Upper lobe of right lung (tissue), 1 donor: Measurements from ENCODE around the gene IQSEC1. TPM values are rescaled to one million over a fixed set of nuclear protein-coding genes. Genes with fewer than 3 reads are reported as not detected.

ENCODE experiments used
- ATAC-seq: fragments of 200-7000 bp; cut with Tn5 transposase; one replicate; pipeline ENCODE4 v1.9.1; 2020; ENCODE audit warnings: mild to moderate bottlenecking, moderate library complexity
- DNase-seq: peaks from one replicate; pipeline ENCODE4 v3.0.0-alpha.2; 2020
- H3K27ac ChIP-seq: fragments of 200-600 bp; one replicate; pipeline ENCODE4 v1.8.0; 2022
- H3K27me3 ChIP-seq: fragments of 200-600 bp; one replicate; pipeline ENCODE4 v1.8.0; 2022; ENCODE audit warnings: mild to moderate bottlenecking
- H3K36me3 ChIP-seq: fragments of 200-600 bp; one replicate; pipeline ENCODE4 v1.8.0; 2022
- H3K4me1 ChIP-seq: fragments of 200-600 bp; one replicate; pipeline ENCODE4 v1.8.0; 2022
- H3K4me3 ChIP-seq: fragments of 200-600 bp; one replicate; pipeline ENCODE4 v1.8.0; 2022; ENCODE audit warnings: mild to moderate bottlenecking
- H3K9me3 ChIP-seq: fragments of 200-600 bp; one replicate; pipeline ENCODE4 v1.8.0; 2022
- CTCF ChIP-seq: fragments of 200-600 bp; IDR thresholded peaks from one replicate; pipeline ENCODE4 v1.8.0; 2022; ENCODE audit warnings: antibody characterized with exemption
- intact Hi-C: fragments of 100-400 bp; cut with DNase I; formaldehyde crosslinking; loops from one replicate; pipeline ENCODE4 v1.11.0; 2022
- total RNA-seq: library from RNA; stranded (reverse); fragmentation: NEBNext Ultra II Directional; extraction: Animal tissue kit (Norgen Biotek cat#: 25700); gene quantifications from one replicate; pipeline ENCODE4 v1.2.1, GENCODE V29; 2021
- donor health status: DM: no; HTN: yes; CAD: no; lungs with severe emphysema.

The IQSEC1 gene
- total RNA-seq, 1 donor from 2014 or later: 61.6 TPM

GRCh38 chr3:12981306-12982275 is 91.6 kb downstream of the IQSEC1 start:
- no peak for DNase-seq
- H3K36me3 ChIP-seq: no peaks in the 10 kb centered on the region
- TF ChIP-seq CTCF: no peak
- H3K27ac ChIP-seq: no peak overlapping the region
- intact Hi-C loops: loop anchor here (10.0 kb wide), 1 partner anchor 107 kb away; no protein-coding TSS in a partner anchor
- no peaks in the 10 kb centered on the region for H3K27me3 ChIP-seq
- H3K9me3 ChIP-seq: no peaks in the 10 kb centered on the region
- no peaks in the 10 kb centered on the region for H3K4me1 ChIP-seq
- H3K4me3 ChIP-seq: no peak overlapping the region
- no peak for ATAC-seq

DNA sequence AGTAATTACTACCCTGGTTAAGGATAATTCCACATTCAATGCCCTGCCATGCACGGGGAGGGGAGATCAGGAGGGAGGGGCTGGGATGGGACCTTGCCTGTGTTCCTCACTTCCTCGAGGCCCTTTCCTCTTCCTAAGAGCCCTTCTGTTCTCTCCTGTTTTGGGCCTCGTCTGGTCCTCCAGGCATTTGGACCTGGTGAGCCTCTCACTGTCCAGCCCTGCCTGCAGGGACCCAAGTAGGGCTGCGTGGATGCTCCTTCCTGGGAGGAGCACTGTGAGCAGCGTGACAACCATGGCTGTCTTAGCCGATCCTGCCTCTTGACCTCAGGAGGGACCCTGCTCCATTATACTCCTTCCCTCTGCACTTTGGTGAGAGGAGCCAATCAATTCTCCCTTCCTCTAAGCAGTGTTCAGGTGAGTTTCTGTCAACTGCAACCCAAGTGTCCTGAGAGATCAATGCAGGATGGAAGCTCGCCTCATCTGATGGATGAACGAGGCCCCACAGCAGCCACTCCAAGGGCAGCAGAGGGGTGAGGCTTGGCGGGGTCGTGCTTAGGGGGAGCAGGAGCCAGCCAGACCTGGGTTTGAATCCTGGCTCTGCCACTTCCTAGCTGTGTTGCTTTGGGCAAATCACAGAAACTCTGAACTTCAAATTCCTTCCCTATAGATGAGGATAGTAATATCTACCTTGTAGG is 92.5 kb downstream of the IQSEC1 start:
- Histone ChIP-seq H3K4me3 (no peak overlapping the region), H3K36me3 (no peaks in the 10 kb centered on the region), H3K27me3 (no peaks in the 10 kb centered on the region), H3K4me1 (no peaks in the 10 kb centered on the region), H3K27ac (no peak overlapping the region), H3K9me3 (no peaks in the 10 kb centered on the region)
- DNase-seq: no peak
- intact Hi-C loops: loop anchor here (10.0 kb wide), 1 partner anchor 106 kb away; no protein-coding TSS in a partner anchor
- TF ChIP-seq CTCF: no peak
- ATAC-seq: no peak

- H3K27me3 ChIP-seq: no peaks in the 10 kb centered on the region
- H3K27ac ChIP-seq: no peak overlapping the region
- H3K4me1 ChIP-seq: no peaks in the 10 kb centered on the region
- no peak overlapping the region for H3K4me3 ChIP-seq
- DNase-seq (no peak), ATAC-seq (no peak)
- TF ChIP-seq CTCF: no peak
- H3K36me3 ChIP-seq: no peaks in the 10 kb centered on the region
- intact Hi-C loops: loop anchor here (10.0 kb wide), 1 partner anchor 105 kb away; no protein-coding TSS in a partner anchor
- H3K9me3 ChIP-seq: no peaks in the 10 kb centered on the region
These were observed 93.2 kb downstream of the IQSEC1 start for GRCh38 chr3:12979947-12980487.

GRCh38 chr3:12979151-12979946 is 93.9 kb downstream of the IQSEC1 start:
- H3K4me3 ChIP-seq: no peak overlapping the region
- H3K9me3 ChIP-seq: no peaks in the 10 kb centered on the region
- DNase-seq (no peak), ATAC-seq (no peak)
- TF ChIP-seq CTCF: no peak
- no peaks in the 10 kb centered on the region for H3K4me1 ChIP-seq
- H3K27ac ChIP-seq: no peak overlapping the region
- intact Hi-C loops: no loop called here
- no peaks in the 10 kb centered on the region for H3K27me3 ChIP-seq
- H3K36me3 ChIP-seq: no peaks in the 10 kb centered on the region

DNA sequence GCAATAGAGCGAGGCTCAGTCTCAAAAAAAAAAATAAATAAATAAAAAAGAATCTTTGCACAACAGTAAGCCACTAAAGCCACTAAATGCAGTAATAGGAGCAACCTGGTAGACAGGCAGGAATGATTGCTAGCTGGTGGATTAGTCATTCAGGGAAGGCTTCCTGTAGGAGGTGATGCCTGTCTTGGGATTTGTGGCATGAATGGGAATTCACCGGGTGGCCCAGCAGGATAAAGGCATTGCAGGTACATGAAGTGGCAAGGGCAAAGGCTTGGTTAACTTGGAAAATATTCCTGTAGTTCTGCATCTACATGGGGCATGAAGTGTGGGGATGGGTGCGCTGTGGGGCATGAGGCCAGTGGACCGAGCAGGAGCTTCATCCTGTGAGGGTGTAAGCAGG is 94.5 kb downstream of the IQSEC1 start:
- H3K27me3 ChIP-seq: no peaks in the 10 kb centered on the region
- no peaks in the 10 kb centered on the region for H3K9me3 ChIP-seq
- intact Hi-C loops: no loop called here
- no peak overlapping the region for H3K27ac ChIP-seq
- no peak for ATAC-seq
- TF ChIP-seq CTCF: no peak
- H3K4me3 ChIP-seq: no peak overlapping the region
- no peaks in the 10 kb centered on the region for H3K4me1 ChIP-seq
- H3K36me3 ChIP-seq: no peaks in the 10 kb centered on the region
- DNase-seq: no peak
